ENCODE measurements around the gene ARMC8.
"Not testable (repeated sequence)": the region's sequence is repeated elsewhere in the genome, so short reads cannot be mapped to it uniquely, and the experiment has no call there.

ARMC8 gene, protein sequence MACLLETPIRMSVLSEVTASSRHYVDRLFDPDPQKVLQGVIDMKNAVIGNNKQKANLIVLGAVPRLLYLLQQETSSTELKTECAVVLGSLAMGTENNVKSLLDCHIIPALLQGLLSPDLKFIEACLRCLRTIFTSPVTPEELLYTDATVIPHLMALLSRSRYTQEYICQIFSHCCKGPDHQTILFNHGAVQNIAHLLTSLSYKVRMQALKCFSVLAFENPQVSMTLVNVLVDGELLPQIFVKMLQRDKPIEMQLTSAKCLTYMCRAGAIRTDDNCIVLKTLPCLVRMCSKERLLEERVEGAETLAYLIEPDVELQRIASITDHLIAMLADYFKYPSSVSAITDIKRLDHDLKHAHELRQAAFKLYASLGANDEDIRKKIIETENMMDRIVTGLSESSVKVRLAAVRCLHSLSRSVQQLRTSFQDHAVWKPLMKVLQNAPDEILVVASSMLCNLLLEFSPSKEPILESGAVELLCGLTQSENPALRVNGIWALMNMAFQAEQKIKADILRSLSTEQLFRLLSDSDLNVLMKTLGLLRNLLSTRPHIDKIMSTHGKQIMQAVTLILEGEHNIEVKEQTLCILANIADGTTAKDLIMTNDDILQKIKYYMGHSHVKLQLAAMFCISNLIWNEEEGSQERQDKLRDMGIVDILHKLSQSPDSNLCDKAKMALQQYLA

DNA sequence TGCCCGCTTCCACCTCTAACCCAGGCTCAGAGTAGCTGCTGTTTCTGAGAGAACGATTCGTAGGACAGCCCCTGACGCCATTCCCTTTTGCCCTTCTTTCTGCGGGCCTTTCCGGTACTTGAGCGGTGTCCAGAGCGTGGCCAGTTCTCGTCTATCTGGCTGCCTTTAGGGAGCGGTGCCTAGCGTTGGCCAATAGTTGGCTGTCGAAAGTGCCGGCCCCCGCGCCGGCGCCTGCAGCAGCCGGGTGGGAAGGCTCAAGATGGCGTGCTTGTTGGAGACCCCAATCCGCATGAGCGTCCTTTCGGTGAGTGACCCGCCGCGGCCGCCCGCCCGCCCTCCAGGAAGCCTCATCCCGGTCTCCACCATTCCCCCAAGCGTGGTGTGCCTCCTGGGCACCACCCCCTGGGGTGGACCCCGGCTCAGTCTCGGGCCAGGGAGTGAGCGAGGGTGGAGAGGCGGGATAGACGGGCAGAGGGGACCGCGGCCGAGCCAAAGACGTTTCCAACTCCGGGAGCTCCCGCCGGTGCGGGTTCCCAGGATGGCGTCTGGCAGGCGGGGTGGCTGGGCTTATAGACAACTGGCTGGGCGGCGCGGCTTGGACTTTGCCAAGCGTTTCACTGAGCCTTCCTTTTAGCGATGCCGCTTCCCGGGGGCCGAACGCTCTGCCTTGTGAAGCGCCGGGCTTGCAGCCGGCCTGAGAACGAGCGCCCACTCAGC lies at the start of gene ARMC8:
Gene ARMC8 (plus strand): TSS at position 6 of the 717 bp plus-strand sequence. CDS start 254 bp downstream, at position 260.
- TF ChIP-seq, protein P1, sequence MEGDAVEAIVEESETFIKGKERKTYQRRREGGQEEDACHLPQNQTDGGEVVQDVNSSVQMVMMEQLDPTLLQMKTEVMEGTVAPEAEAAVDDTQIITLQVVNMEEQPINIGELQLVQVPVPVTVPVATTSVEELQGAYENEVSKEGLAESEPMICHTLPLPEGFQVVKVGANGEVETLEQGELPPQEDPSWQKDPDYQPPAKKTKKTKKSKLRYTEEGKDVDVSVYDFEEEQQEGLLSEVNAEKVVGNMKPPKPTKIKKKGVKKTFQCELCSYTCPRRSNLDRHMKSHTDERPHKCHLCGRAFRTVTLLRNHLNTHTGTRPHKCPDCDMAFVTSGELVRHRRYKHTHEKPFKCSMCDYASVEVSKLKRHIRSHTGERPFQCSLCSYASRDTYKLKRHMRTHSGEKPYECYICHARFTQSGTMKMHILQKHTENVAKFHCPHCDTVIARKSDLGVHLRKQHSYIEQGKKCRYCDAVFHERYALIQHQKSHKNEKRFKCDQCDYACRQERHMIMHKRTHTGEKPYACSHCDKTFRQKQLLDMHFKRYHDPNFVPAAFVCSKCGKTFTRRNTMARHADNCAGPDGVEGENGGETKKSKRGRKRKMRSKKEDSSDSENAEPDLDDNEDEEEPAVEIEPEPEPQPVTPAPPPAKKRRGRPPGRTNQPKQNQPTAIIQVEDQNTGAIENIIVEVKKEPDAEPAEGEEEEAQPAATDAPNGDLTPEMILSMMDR (IDR thresholded peaks at IDR 0.05; ENCODE audit: insufficient read depth, low read depth, low read length, missing control alignments), result no peak
- peak within 1 kb of the TSS; percentile 95 for H3K4me3 ChIP-seq (ENCODE audit: low read length)
- peak; percentile 57 for DNase-seq (ENCODE audit: low read depth)

DNA sequence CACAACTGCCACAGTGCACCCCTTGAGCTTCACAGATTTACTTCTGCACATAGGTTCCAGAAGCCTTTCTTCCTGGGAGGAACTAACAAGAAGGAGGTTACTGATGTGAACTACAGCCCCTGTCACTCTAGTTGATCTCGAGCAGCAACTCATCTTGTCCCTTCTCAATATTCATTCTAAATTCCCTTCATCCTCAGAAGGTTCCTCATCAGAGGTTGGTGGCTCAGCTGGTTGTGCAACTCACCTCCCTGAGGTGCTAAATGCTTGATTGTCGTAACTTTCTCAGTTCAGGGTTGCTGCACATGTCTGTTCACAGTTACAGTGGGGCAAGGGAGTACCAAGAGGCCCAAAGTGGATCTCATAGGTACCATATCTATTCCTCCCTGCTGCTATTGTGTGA lies 49.2 kb upstream of the ARMC8 start:
- TF ChIP-seq, protein P1 (IDR thresholded peaks at IDR 0.05; ENCODE audit: insufficient read depth, low read depth, low read length, missing control alignments), result no peak
- no peak overlapping the region for H3K4me3 ChIP-seq (ENCODE audit: low read length)
- DNase-seq (ENCODE audit: low read depth), result peak; percentile 18

DNA sequence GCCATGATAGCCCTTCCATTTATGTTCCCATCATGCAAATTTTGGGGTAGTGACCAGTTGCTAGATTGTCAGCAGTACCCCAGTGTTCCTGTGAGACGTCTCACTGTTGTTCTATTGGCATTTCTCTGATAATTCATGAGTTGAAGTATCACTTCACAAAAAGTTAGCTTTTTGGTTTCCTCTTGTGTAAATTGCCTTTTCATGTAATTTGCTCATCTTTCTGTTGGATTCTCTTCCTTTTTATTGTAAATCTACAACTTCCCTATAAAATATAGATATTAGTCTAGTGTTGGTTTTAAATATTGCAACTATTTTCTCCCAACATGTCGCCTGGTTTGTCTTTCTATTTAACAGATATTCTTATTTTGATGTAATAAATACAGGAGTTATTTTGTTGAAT lies 47.4 kb upstream of the ARMC8 start:
- no peak overlapping the region for H3K4me3 ChIP-seq (ENCODE audit: low read length)
- TF ChIP-seq, protein P1 (IDR thresholded peaks at IDR 0.05; ENCODE audit: insufficient read depth, low read depth, low read length, missing control alignments), result no peak
- no peak for DNase-seq (ENCODE audit: low read depth)

GRCh38 chr3:138140940-138141339 lies 46.2 kb upstream of the ARMC8 start:
- DNase-seq (ENCODE audit: low read depth), result no peak
- no peak overlapping the region for H3K4me3 ChIP-seq (ENCODE audit: low read length)
- TF ChIP-seq, protein P1 (IDR thresholded peaks at IDR 0.05; ENCODE audit: insufficient read depth, low read depth, low read length, missing control alignments), result no peak

- H3K4me3 ChIP-seq (ENCODE audit: low read length); DNase-seq (ENCODE audit: low read depth): not testable (repeated sequence)
Measured at GRCh38 chr3:138142181-138142580, 44.9 kb upstream of the ARMC8 start.

DNA sequence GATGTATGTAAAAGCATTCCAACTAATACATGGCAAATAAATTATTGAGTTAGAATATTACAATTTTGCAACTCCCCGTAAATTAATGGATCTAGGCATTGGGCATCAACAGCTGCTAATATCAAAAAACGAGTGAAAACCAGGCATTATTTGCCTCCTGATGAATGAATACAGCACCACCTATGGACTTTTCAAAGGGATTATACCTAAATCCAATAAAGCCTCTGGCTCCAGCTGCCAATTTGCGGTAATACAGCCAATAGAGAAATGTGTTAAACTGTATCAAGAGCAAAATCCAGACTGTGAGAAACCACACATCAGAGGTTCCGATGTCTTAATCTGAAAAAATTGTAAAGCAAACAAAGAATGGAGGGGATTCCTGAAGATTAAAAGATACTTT lies 38.6 kb upstream of the ARMC8 start:
- no peak overlapping the region for H3K4me3 ChIP-seq (ENCODE audit: low read length)
- TF ChIP-seq, protein P1 (IDR thresholded peaks at IDR 0.05; ENCODE audit: insufficient read depth, low read depth, low read length, missing control alignments), result no peak
- no peak for DNase-seq (ENCODE audit: low read depth)

GRCh38 chr3:138154534-138154933 lies 32.6 kb upstream of the ARMC8 start:
- DNase-seq (ENCODE audit: low read depth), result no peak
- TF ChIP-seq, protein P1 (IDR thresholded peaks at IDR 0.05; ENCODE audit: insufficient read depth, low read depth, low read length, missing control alignments), result no peak
- H3K4me3 ChIP-seq (ENCODE audit: low read length), result no peak overlapping the region

Measured in epithelial cell of esophagus (primary cell).